Thoracic aorta (tissue), 2 donors: Measurements from ENCODE around the gene FKBP1B. TPM values are rescaled to one million over a fixed set of nuclear protein-coding genes. Genes with fewer than 3 reads are reported as not detected.
"Not testable (repeated sequence)": the region's sequence is repeated elsewhere in the genome, so short reads cannot be mapped to it uniquely, and the experiment has no call there.

ENCODE experiments used
- ATAC-seq: fragments of 150-250 bp; one replicate; pipeline ENCODE4 v1.8.0; 2017; ENCODE audit warnings: low read depth; ENCODE audit not compliant: insufficient number of reproducible peaks, low FRiP score
- DNase-seq: peaks from one replicate; pipeline ENCODE4 v3.0.0-alpha.2; 2020; ENCODE audit warnings: low spot score
- H3K27ac ChIP-seq, 2 donors: fragments of 200-600 bp; sonication (generic); 1 replicate in 1 of 2; 2 replicates in 1 of 2; pipeline ENCODE4 v1.5.1; 2016; ENCODE audit warnings: mild to moderate bottlenecking in 2 of 2, moderate library complexity in 2 of 2
- H3K27me3 ChIP-seq: fragments of 200-600 bp; sonication (generic); replicated peaks from 2 replicates; pipeline ENCODE4 v1.6.0; 2016; ENCODE audit warnings: mild to moderate bottlenecking; ENCODE audit not compliant: insufficient read depth
- H3K36me3 ChIP-seq: fragments of 200-600 bp; sonication (generic); one replicate; pipeline ENCODE4 v1.5.1; 2016
- H3K4me1 ChIP-seq, 2 donors: fragments of 200-600 bp; sonication (generic); 1 replicate in 1 of 2; 2 replicates in 1 of 2; pipeline versions ENCODE4 v1.5.1 to v1.6.0; 2016; ENCODE audit warnings: low read depth in 2 of 2, mild to moderate bottlenecking in 1 of 2; ENCODE audit not compliant: control insufficient read depth in 1 of 2
- H3K4me3 ChIP-seq: fragments of 200-600 bp; sonication (generic); 2 replicates; pipeline ENCODE4 v1.5.1; 2016; ENCODE audit warnings: mild to moderate bottlenecking
- H3K9me3 ChIP-seq: fragments of 200-600 bp; sonication (generic); 2 replicates; pipeline ENCODE4 v1.5.1; 2016
- CTCF ChIP-seq: fragments of 200-600 bp; sonication (generic); IDR thresholded peaks from one replicate; pipeline ENCODE4 v1.5.1; 2019; ENCODE audit warnings: antibody characterized with exemption
- total RNA-seq, 2 donors: library from RNA; depleted of rRNA; stranded (reverse); fragments of >200 nt; gene quantifications; one replicate each; pipeline versions ENCODE4 v1.1.0 to v1.2.3, GENCODE V29; 2016

The FKBP1B gene
- total RNA-seq, 2 donors from 2014 or later = 7.3 to 12.5 TPM

- Histone ChIP-seq H3K4me1 (peaks cover 7 to 19% of the 10 kb centered on the region in 2 donors), H3K9me3 (no peaks in the 10 kb centered on the region), H3K27me3 (no peaks in the 10 kb centered on the region), H3K36me3 (peaks cover 7% of the 10 kb centered on the region), H3K4me3 (peak overlapping the region; percentile 74), H3K27ac (peak overlapping the region; percentile 81 to 87)
- TF ChIP-seq CTCF = no peak
- ATAC-seq (no peak), DNase-seq (no peak)
Observed at GRCh38 chr2:24085200-24085489, 35.6 kb downstream of the FKBP1B start.

- Histone ChIP-seq H3K27ac (no peak overlapping the region), H3K27me3 (no peaks in the 10 kb centered on the region), H3K4me3 (no peak overlapping the region), H3K4me1 (peaks cover 7 to 19% of the 10 kb centered on the region in 2 donors), H3K9me3 (no peaks in the 10 kb centered on the region), H3K36me3 (peaks cover 7% of the 10 kb centered on the region)
- DNase-seq = no peak
- TF ChIP-seq CTCF = no peak
- ATAC-seq = no peak
Observed at GRCh38 chr2:24086241-24086640, 36.7 kb downstream of the FKBP1B start.

- ATAC-seq = no peak
- Histone ChIP-seq H3K4me1 (peaks cover 7 to 19% of the 10 kb centered on the region in 2 donors), H3K27ac (no peak overlapping the region), H3K27me3 (no peaks in the 10 kb centered on the region), H3K36me3 (peaks cover 6% of the 10 kb centered on the region), H3K4me3 (no peak overlapping the region), H3K9me3 (no peaks in the 10 kb centered on the region)
- no peak for TF ChIP-seq CTCF
- no peak for DNase-seq
Observed at GRCh38 chr2:24087032-24087431, 37.5 kb downstream of the FKBP1B start.

- TF ChIP-seq CTCF = no peak
- Histone ChIP-seq H3K4me1 (peaks cover under 1 to 10% of the 10 kb centered on the region in 2 donors), H3K27me3 (no peaks in the 10 kb centered on the region), H3K27ac (no peak overlapping the region), H3K36me3 (no peaks in the 10 kb centered on the region), H3K9me3 (no peaks in the 10 kb centered on the region), H3K4me3 (no peak overlapping the region)
- ATAC-seq = no peak
- no peak for DNase-seq
Observed at GRCh38 chr2:24088821-24089359, 39.3 kb downstream of the FKBP1B start.

- peaks cover 21% of the 10 kb centered on the region for H3K36me3 ChIP-seq
- DNase-seq, ATAC-seq, H3K9me3 ChIP-seq, H3K27me3 ChIP-seq, H3K4me1 ChIP-seq, H3K27ac ChIP-seq, H3K4me3 ChIP-seq: not testable (repeated sequence)
Observed at GRCh38 chr2:24093270-24093669, 43.7 kb downstream of the FKBP1B start.

- peaks cover 21% of the 10 kb centered on the region for H3K36me3 ChIP-seq
- H3K4me3 ChIP-seq, H3K27me3 ChIP-seq, ATAC-seq, H3K9me3 ChIP-seq, H3K27ac ChIP-seq, DNase-seq, H3K4me1 ChIP-seq: not testable (repeated sequence)
Observed at GRCh38 chr2:24095171-24095677, 45.7 kb downstream of the FKBP1B start.

- H3K27ac ChIP-seq, H3K4me1 ChIP-seq, DNase-seq, H3K9me3 ChIP-seq, H3K4me3 ChIP-seq, H3K27me3 ChIP-seq, ATAC-seq: not testable (repeated sequence)
- peaks cover 14% of the 10 kb centered on the region for H3K36me3 ChIP-seq
Observed at GRCh38 chr2:24100732-24101131, 51.2 kb downstream of the FKBP1B start.
